Urinary bladder (tissue), 4 donors: Measurements from ENCODE around the gene SNCAIP. TPM values are rescaled to one million over a fixed set of nuclear protein-coding genes. Genes with fewer than 3 reads are reported as not detected.

Experiments used
- DNase-seq: peaks from one replicate; pipeline ENCODE4 v3.0.0-alpha.2; 2015; ENCODE audit errors: extremely low spot score
- H3K27ac ChIP-seq: one replicate; pipeline ENCODE4 v1.5.1; 2013; ENCODE audit warnings: low read depth, mild to moderate bottlenecking, moderate library complexity
- H3K36me3 ChIP-seq: one replicate; pipeline ENCODE4 v1.6.1; 2013; ENCODE audit warnings: mild to moderate bottlenecking, moderate library complexity; ENCODE audit not compliant: insufficient read depth
- H3K4me1 ChIP-seq: one replicate; pipeline ENCODE4 v1.6.1; 2013; ENCODE audit warnings: mild to moderate bottlenecking, moderate library complexity; ENCODE audit not compliant: insufficient read depth
- H3K4me3 ChIP-seq: one replicate; pipeline ENCODE4 v1.5.1; 2013; ENCODE audit warnings: low read depth, low read length
- whole genome bisulfite sequencing: extraction: QIAGEN DNeasy Blood & Tissue Kit; methylation state at CpG from one replicate; pipeline ENCODE4 v1.1.7; 2013; 5-methylcytosine and 5-hydroxymethylcytosine counted together
- polyA plus RNA-seq: library from polyadenylated mRNA; stranded (reverse); fragments of 200-250 nt; gene quantifications from one replicate; pipeline ENCODE4 v1.2.3, GENCODE V29; 2013
- total RNA-seq: library from RNA; depleted of rRNA; stranded (reverse); fragments of >200 nt; gene quantifications from one replicate; pipeline ENCODE4 v1.2.3, GENCODE V29; 2014
- donor health status: healthy with polysubstance abuse.
- donor health status: healthy.

SNCAIP gene
- total and polyA plus RNA-seq, 2 donors = 1.6 to 22.2 TPM

- no peak for DNase-seq
- WGBS = 88% methylated on average over 4 of the region's 4 CpGs
- Histone ChIP-seq H3K4me3 (no peak overlapping the region), H3K4me1 (no peaks in the 10 kb centered on the region), H3K36me3 (no peaks in the 10 kb centered on the region), H3K27ac (no peak overlapping the region)
Measured at GRCh38 chr5:122401976-122402725, 90.1 kb downstream of the SNCAIP start.

GRCh38 chr5:122402955-122403685 lies 91.1 kb downstream of the SNCAIP start:
- DNase-seq = no peak
- WGBS = 84% methylated on average over 6 of the region's 6 CpGs
- no peak overlapping the region for H3K27ac ChIP-seq
- H3K4me3 ChIP-seq = no peak overlapping the region
- H3K36me3 ChIP-seq = no peaks in the 10 kb centered on the region
- H3K4me1 ChIP-seq = no peaks in the 10 kb centered on the region

DNA sequence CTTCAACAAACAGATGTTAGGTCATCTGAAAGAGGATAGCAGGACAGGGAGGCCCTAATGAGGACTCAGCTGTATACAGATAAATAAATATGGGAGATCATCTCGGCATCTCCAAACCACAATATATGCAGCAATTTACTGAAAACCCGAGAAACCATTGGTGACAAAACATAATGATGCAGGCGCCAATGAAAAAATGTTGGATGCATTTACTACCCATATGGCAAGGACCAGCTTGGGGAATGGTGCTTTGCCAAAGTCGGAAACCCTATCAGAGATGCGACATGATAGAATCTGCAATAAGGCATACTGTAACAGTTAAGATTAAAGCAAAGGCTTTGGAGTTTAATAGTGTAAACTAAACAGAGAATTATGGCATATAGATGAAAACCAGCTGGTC lies 92.0 kb downstream of the SNCAIP start:
- Histone ChIP-seq H3K4me3 (no peak overlapping the region), H3K36me3 (no peaks in the 10 kb centered on the region), H3K4me1 (no peaks in the 10 kb centered on the region), H3K27ac (no peak overlapping the region)
- no peak for DNase-seq
- WGBS = 63% methylated on average over 5 of the region's 5 CpGs

- H3K27ac ChIP-seq = no peak overlapping the region
- no peak for DNase-seq
- no peaks in the 10 kb centered on the region for H3K4me1 ChIP-seq
- no peaks in the 10 kb centered on the region for H3K36me3 ChIP-seq
- WGBS = 92% methylated on average over 1 of the region's 1 CpG
- no peak overlapping the region for H3K4me3 ChIP-seq
Measured at GRCh38 chr5:122404653-122405362, 92.8 kb downstream of the SNCAIP start.

GRCh38 chr5:122405751-122406150 lies 93.7 kb downstream of the SNCAIP start:
- H3K27ac ChIP-seq = no peak overlapping the region
- WGBS = 94% methylated on average over 3 of the region's 3 CpGs
- H3K36me3 ChIP-seq = no peaks in the 10 kb centered on the region

GRCh38 chr5:122406181-122406580 lies 94.1 kb downstream of the SNCAIP start:
- H3K4me1 ChIP-seq = no peaks in the 10 kb centered on the region
- 94% methylated on average over 5 of the region's 5 CpGs for WGBS
- H3K4me3 ChIP-seq = no peak overlapping the region
- no peak for DNase-seq
- H3K27ac ChIP-seq = no peak overlapping the region
- no peaks in the 10 kb centered on the region for H3K36me3 ChIP-seq

More at GRCh38 chr5:122405751-122406150, 93.7 kb downstream of the SNCAIP start:
- Histone ChIP-seq H3K4me1 (no peaks in the 10 kb centered on the region), H3K4me3 (no peak overlapping the region)
- DNase-seq = no peak

GRCh38 chr5:122408592-122409224 lies 96.7 kb downstream of the SNCAIP start:
- Histone ChIP-seq H3K4me1 (no peaks in the 10 kb centered on the region), H3K4me3 (no peak overlapping the region), H3K27ac (no peak overlapping the region), H3K36me3 (no peaks in the 10 kb centered on the region)
- 80% methylated on average over 1 of the region's 1 CpG for WGBS
- DNase-seq = no peak

DNA sequence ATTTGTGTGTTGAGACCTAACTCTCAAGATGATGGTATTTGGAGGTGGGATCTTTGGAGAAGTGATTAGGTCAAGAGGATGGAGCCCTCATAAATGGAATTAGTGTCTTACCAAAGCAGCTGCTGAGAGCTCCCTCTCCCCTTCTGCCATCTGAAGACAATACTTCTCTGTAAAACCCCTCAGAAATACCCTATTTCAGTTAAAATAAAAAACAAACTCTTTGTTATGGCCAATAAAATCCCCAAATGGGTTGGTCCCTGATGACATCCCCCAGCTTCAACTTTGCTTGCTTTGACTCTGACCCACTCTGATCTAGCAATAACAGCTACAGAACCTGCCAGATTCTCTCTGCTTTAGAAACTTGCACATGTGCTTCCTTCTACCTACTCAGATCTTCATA lies 100.9 kb downstream of the SNCAIP start:
- no peak overlapping the region for H3K27ac ChIP-seq
- no peaks in the 10 kb centered on the region for H3K36me3 ChIP-seq
- no peaks in the 10 kb centered on the region for H3K4me1 ChIP-seq
- H3K4me3 ChIP-seq = no peak overlapping the region
- DNase-seq = no peak

DNA sequence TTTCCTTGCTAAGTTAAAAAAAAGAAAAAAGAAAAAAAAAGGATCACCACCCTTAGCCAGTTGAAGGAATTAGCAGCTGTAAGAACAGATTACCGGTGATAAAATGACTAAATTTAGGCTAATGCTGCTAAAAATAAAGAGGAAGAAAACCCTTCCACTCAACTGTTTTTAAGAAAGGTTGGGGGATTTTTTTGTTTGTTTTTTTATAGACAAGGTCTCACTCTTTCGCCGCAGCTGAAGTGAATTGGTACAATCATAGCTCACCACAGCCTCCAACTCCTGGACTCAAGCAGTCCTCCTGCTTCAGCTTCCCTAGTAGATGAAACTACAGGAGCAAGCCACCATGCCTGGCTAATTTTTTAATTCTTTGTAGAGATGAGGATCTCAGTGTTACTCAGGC lies 101.7 kb downstream of the SNCAIP start:
- no peaks in the 10 kb centered on the region for H3K4me1 ChIP-seq
- no peak for DNase-seq
- no peak overlapping the region for H3K4me3 ChIP-seq
- H3K27ac ChIP-seq = no peak overlapping the region
- H3K36me3 ChIP-seq = no peaks in the 10 kb centered on the region
- WGBS = 89% methylated on average over 3 of the region's 3 CpGs

DNA sequence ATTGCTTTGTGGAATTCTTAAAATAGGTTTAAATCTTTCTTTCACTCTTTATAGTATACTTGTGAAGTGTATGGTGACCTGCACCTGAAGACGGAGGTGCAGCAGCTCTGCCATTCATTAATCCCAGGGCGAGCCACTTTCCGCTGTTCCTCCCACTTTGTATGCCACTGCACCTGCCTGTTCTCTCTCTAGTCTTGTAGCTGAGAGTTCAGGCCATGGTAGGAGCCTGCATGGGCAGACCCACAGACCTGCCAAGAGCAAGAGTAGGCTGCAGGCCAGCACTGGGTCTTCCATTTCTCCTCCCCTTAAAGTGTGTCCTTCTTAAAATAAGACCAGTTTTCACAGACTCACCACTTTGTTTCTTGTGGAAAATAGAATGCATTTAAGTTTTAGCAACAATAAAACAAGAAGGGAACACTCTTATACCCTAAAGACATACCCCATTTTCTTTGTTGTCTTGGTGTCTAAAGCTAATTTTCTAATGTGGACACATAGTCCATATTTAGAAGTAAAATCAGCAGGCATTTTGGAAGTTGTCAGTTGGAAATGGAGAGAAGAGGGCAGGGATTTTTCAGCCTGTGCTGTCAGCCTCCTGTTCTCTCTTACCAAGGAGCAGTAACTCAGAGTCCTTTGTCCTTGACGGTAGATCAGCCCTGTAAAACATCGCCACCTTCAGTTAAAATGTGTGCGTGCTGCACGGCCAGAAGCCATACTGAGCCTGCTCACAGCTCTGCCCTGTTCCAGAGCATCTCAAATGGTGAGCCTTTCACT lies 103.2 kb downstream of the SNCAIP start:
- WGBS = 45% methylated on average over 7 of the region's 7 CpGs
- H3K36me3 ChIP-seq = no peaks in the 10 kb centered on the region
- H3K4me1 ChIP-seq = no peaks in the 10 kb centered on the region
- no peak overlapping the region for H3K4me3 ChIP-seq
- peak; percentile 49 for DNase-seq
- no peak overlapping the region for H3K27ac ChIP-seq

- 74% methylated on average over 5 of the region's 5 CpGs for WGBS
- H3K4me1 ChIP-seq = no peaks in the 10 kb centered on the region
Measured at GRCh38 chr5:122415801-122416120, 103.7 kb downstream of the SNCAIP start.

GRCh38 chr5:122419142-122419894 lies 107.3 kb downstream of the SNCAIP start:
- H3K36me3 ChIP-seq = no peaks in the 10 kb centered on the region
- no peak for DNase-seq
- H3K4me1 ChIP-seq = no peaks in the 10 kb centered on the region
- H3K27ac ChIP-seq = no peak overlapping the region
- 87% methylated on average over 3 of the region's 3 CpGs for WGBS
- no peak overlapping the region for H3K4me3 ChIP-seq

More at GRCh38 chr5:122415801-122416120, 103.7 kb downstream of the SNCAIP start:
- Histone ChIP-seq H3K4me3 (no peak overlapping the region), H3K36me3 (no peaks in the 10 kb centered on the region), H3K27ac (no peak overlapping the region)
- no peak for DNase-seq
